CD4-positive, alpha-beta T cell treated with Interleukin-21 for 1 hour (primary cell): ENCODE data around the gene FAM25G.

Experiments
- DNase-seq: peaks from one replicate; pipeline ENCODE4 v3.0.0-alpha.2; 2020

FAM25G gene

DNA sequence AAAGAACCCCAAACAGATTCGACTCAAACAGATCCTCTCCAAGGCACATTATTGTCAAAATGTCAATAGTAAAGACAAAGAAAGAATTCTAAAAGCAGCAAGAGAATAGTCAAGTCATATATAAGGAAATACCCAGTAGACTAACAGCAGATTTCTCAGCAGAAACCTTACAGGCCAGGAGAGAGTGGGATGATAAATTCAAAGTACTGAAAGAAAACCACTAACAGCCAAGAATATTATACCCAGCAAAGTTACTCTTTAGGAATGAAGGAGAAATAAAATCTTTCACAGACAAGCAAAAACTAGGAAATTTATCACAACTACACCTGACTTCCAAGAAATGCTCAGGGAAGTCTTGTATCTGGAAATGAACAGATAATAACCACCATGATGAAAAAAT lies 45.8 kb downstream of the FAM25G start:
- no peak for DNase-seq

GRCh38 chr10:47444047-47444446 lies 47.5 kb downstream of the FAM25G start:
- DNase-seq: no peak

DNA sequence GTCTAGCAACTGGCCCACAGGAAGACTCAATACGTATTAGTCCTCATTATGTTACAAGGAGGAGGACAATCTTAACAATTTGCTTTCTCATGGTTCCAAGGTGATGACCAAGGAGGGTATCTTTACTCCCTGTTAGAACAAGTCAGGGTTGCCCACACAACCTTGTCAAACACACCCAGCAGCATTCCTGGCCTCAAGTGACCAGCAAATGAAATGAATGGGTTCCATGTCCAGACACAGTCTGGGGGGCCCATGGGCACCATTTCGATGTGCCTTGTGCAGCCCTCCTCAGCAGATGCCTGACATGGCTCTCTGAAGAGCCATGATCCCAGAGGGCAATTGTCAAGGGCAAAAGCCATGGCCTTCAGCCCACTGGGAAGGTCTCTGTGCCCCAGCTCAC lies 48.4 kb downstream of the FAM25G start:
- no peak for DNase-seq

- DNase-seq: no peak
These were observed 49.1 kb downstream of the FAM25G start for GRCh38 chr10:47442351-47442750.

DNA sequence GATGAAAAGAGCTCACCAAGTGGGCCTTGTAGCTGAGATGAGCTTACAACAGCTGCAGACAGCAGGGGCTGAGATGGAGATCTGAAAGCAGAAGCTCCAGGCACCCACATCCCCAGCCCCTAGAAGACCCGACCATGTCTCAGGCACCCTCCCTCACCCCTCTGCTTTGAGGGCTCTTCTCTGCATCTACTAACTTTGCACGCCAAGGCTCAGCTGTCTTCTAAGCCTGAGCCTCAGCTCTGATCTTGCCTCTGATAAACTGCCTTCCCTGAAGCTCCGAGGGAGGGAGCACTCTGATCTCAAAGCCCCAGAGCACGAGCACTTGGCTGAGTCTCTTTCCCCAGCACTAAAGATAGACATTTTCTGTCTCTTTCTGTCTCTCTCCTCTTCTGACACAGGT lies 49.6 kb downstream of the FAM25G start:
- DNase-seq: no peak

- no peak for DNase-seq
These were observed 51.3 kb downstream of the FAM25G start for GRCh38 chr10:47440207-47440606.

DNA sequence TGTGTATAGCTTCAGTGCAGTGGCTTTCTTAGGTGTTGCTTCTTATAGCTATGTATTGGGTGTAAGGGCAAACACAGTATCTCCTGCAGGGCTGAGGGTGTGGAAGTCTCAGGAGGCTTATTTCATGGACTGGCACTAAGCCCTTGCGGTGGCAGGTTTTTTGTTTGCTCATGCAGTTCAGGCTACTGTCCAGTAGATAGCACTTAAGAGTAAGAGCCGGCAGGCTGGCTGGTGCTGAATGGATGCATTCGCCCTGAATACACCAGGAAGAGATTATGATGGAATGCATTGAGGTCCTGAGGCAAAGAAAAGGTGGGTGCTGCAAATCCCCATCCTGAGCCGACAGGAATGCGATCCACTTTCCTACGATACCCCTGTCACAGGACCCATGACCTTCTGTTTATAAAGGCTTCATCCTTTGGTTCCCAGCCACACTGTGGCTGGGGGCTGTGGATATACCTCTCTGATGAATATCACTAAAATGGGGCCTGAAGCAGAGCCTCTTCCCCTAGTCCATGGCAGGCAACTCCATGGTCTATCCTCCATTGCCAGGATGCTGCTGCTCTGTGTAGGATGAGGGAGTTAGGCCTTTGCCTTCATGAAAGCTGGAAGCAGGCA lies 52.5 kb downstream of the FAM25G start:
- no peak for DNase-seq
